Stimulated activated CD4-positive, alpha-beta T cell treated with anti-CD3 and anti-CD28 coated beads, TNF-alpha, amount 100 ng/mL, for 48 hours (primary cell): ENCODE results near the gene BCAS3.

Experiments used
- DNase-seq, 3 donors: peaks; one replicate each; pipeline ENCODE4 v3.0.0-alpha.2; 2020; ENCODE audit warnings: low read depth in 3 of 3

The BCAS3 gene

DNA sequence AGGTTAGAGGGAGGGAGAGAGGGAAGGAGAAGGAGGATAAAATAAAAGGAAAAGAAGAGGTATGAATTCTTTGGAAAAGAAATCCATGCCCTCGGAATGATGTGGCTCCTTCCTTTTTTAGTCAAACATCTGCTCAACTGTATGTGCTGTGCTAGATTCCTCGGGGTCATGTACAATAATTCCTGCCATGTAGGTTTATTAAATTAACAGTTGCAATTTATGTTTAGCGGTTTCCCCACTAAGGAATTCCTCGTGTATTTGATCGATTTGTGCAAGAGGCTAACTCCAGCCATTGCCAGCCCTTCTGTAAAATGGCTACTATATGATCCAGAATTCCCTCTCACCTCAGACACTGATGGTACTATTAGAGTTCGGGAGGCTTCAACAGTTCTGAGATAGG lies 639.0 kb downstream of the BCAS3 start:
- no peak for DNase-seq

DNA sequence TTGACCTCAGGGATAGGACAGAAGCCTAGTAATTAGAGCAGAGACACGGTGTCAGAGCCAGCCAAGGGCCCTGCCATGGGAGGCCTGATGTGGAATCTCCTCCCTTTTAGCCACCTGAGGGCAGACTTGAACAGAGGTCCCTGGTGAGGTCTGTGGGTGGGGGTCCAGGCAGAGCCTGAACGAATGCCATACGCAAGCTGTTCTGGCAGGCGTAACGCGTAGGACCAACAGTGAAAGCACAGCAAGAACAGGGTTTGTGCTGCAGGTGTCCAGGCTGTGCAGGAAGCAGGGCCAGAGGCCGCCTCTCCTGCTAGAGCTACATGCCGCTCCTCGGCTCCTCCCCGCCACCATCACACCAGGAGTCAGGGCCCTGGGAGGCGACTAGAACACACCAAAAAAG lies 640.1 kb downstream of the BCAS3 start:
- no peak for DNase-seq

DNA sequence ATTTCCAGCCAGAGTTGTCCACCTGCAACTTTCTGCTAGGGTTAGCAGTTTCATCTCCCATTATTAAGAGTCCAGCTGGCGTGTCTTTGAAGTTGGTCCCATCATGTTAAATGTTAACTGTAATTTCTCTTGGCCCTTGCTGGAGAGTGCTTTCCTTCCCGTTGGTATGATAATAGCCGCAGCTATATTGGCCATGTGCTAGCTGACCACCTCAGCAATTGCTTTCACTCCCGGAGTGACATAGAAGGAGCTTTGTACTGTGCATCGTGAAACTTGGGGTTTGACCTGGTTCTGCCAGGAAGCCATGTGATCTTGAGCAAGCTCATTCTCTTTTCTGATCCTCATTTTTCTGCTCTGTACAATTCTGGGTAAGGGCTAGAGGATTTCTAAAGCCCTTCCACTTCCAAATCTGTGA lies 641.0 kb downstream of the BCAS3 start:
- no peak for DNase-seq

DNA sequence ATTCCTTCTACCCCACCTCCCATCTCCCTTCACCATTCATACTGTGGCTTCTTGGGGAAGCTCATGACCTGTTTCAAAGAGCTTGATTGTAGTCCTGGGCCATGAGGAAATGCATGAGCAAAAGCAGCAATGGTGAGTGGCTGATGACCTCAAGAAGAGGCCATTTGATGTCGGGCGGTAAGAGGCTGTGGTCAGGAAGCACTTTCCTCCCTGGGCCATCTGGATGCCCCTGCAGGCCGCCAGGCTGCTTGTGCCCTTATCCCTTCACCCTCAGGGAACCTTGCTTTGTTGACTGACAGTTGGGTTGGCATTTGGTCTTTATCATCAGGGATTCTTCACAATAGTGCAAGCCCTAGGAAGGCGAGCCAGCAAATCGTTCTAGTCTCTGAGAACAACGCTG lies 643.7 kb downstream of the BCAS3 start:
- no peak for DNase-seq

DNA sequence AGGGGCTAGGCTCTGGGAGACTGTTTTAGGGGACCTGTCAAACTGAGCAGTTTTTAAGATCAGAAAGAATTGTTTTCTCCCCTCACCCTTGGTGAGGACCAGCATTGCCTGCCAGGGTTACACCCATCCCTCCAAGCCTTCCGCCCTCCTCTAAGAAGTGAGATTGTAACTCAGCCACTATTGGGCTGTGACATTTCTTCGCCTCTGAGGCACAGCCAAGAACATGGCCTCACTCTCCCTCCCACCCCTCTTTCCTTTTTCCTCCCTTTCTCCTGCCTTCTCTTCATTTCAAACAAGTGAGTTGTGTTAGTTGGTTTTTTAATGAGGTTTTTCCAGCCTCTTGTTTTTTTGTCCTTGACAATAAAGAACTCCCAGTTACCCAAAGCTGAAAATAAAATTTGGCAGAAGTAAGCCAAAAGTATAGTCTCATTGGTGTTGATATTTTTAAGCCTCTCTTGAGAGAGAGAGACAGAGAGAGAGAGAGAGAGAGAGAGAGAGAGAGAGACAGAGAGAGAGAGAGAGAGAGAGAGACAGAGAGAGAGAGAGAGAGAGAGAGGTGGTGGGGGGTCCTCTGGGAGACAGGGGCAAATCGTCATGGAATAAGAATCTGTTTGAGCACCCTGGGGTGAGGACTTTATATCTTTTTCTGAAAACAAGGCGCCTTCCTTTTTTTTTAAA lies 644.8 kb downstream of the BCAS3 start:
- DNase-seq: no peak

DNA sequence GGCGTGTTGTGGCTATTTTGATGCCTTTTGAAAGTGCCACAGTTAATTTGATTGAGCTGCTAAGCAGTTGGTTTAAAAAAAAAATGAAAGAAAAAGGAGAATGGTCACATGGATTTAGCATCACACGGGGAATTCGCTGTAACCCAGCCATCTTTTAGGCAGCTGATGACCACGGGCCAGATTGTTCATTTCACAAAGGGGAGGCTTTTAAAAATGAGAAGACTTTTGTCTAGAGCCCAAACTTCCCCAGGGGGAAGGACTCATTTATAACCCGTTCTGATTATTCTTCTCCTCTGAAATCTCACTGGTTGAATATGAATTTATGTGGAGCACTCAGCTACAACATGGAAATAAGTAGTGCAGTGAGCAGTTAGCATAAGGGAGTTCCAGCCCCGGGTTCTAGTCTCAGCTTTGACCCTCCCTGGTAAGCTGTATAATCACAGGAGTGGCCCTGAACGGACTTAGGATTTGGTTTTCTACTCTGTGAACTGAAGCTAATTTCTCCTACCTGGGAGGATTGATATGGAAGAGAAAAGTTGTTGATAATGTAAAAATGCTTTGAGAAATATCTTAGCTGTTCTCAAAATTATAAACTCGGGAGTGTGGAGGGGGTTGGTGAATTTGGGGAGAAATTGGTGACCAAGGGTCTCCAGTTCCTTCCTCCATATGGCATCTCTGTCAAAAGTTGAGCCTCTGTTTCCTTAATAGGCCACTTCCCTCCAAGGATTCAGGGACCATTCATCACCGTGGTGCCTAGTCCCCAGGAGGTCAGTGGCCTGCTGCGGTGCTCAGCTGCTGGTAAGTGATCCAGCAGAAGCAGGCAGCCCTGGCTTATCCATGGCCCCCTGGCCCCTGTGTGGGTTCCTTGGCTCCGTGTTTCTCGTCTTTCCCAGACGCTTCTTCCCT lies 645.6 kb downstream of the BCAS3 start:
- DNase-seq: no peak

DNA sequence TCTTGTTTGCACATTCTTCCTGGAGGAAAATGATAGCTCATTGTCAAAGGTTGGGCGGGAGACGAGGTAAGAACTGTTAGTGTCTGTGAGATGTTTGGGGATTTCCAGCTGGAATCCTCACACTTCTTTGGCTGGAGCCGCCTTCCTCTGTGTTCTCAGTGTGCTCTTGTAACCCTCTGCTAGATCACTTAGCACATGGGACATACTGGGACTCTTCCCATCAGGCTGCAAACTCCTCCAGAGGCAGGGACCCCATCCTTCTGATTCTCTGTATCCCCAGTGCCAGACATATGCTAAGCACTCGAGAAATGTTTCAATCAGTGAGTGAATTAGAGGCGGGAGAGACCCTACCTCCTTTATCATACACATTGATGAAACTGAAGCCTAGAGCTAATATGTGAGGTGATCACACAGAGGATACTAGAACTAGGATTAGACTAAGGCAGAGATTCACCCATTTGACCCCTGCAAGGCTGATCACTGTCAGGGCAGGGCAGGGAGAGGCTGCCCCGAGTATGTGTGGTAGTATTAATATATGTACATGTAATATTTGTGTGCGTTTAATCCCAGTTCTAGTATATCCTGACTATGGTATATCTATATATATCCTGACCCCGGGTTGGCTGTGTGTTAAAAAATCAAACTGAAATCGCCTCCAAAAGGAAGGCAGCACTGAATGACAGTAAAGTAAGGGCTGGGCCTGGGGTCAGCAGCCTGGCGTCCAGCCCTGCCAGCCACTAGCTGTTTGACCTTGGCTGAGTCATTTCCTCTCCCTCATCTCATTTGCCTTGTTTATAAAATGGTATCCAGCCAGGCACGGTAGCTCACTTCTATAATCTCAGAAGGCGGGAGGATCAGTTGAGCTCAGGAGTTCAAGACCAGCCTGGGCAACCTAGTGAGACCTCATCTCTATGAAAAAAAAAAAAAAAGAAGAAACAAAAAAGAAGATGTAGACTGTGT lies 646.5 kb downstream of the BCAS3 start:
- no peak for DNase-seq

DNA sequence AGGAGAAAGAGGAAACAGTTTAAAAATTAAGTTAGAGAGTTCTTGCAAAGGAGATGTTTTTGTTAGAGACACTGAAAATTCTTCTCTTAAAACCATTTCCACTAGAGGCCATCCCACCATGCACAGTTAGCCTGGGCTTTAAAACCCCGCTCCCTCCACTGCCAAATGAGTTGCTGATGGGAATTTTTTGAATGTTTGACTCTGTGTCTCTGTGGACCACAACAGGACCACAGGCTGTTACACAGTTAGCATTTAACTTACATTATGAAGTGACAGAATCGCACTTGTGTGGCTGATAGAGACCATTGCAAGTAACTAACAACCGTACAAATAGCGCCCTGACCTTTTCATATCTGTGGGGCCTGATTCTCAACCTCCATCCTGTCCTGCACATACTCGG lies 647.3 kb downstream of the BCAS3 start:
- DNase-seq: no peak

DNA sequence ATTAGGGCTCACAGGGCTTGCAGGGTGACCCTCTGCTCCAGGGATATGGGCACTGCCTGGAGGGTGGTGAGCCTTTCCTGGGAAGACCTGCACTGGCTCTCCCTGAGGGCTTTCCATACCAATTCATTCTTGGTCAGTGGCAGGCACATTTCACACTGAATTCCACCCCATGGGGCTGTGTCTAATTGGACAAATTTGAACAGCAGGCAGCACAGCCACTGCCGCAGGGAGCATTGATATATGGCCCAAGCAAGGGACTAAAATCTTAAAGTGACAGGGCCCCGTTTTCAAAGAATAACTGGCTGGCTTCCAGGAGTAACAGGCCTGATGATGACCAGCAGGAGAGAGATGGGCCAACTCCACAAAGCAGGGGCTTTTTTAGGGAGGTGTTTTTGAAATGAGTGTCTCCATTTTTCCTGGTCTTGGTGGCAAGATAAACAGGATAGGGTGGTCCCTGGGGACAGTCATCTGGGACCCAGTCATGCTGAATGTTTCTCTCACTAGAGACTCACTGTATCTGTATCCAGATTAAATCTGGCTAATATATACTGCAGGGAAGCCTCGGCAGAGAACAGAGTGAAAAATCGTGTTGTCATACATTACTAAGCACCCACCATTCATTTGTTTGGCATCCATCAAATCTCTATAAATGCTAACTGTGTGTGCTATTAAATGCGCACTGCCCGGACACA lies 647.9 kb downstream of the BCAS3 start:
- no peak for DNase-seq

DNA sequence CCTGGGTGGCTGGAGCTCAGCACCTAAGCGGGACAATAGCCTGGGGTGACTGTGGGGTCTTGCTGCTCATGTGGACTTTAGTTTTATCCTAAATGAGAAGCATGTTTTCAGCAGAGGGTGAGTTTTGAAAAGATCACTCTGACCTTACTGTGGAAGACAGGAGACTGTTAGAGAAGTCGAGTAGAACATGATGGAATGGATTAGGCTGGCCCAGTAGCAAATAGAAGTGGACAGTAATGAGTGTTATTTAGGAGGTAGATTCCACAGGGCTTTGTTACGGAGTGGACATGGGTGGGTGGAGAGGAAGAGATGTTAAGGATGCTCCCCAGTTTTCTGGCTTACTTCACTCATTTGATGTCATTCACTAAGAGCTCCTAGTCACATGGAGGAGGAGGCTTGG lies 648.7 kb downstream of the BCAS3 start:
- DNase-seq: no peak

DNA sequence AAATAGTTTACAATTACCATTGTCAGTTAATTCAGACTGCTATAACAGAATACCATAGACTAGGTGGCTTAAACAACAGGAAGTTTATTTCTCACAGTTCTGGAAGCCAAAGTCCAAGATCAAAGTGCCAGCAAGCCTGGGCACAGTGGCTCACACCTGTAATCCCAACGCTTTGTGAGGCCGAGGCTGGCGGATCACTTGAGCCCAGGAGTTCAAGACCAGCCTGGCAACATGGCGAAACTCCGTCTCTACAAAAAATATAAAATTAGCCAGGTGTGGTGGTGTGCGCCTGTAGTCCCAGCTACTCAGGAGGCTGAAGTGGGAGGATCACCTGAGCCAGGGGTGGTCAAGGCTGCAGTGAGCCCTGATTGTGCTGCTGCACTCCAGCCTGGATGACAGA lies 650.7 kb downstream of the BCAS3 start:
- no peak for DNase-seq

DNA sequence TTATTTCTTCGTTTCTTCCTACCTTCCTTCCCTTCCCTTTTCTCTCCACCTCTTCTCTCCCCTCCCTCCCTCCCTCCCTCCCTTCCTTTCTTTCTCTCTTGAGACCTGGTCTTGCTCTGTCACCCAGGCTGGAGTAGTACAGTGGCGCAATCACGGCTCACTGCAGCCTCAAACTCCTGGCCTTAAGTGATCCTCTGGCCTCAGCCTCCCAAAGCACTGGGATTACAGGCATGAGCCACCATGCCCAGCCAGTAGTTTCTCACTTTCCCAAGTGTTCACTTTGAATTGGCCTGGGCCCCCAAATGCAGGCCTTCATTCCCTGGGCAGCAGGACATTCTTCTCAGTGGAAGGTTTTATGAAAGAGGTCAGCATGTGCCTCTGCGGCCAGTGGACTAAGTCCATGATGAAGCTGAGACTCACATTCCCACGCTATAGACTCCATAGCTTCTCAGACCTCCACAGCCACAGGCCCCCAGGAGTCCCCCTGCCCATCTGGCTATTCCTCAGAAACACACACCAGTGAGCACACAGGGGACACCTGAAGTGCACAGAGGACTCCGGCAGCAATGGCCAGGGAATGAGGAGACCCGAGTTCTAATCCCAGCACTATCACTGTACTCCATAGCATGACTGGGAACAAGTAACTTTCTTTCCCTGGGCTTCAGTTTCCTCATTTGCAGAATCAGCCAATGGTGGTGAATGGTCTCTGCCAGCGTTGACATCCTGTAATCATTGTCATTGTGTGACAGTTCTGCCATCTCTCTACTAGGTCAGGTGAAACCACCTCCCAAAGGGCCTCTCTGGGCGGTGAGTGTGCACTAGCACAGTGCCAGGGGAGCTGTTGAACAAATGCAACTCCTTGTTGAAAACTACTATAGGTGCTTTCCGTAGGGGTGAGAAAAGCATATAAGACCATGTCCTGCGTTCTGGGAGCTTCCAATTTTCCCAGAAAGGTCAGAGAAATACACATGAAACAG lies 652.8 kb downstream of the BCAS3 start:
- no peak for DNase-seq

DNA sequence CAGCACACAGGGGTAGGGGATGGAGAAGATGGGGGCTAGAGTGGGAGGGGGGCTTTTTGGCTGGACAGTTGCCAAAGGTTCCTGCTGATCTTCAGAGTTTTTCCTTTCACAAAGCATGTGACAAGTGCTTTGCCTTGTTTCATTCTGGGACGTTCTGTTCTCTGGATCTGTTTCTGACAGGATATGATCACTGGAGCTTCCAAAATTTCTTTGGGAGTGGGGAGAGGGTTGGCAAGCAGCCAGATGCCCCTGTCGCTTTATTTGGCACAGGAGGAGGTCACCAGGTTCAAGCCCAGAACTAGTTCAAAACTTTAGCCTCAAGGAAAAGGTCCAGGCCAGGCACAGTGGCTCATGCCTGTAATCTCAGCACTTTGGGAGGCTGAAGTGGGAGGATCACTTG lies 653.5 kb downstream of the BCAS3 start:
- no peak for DNase-seq

DNA sequence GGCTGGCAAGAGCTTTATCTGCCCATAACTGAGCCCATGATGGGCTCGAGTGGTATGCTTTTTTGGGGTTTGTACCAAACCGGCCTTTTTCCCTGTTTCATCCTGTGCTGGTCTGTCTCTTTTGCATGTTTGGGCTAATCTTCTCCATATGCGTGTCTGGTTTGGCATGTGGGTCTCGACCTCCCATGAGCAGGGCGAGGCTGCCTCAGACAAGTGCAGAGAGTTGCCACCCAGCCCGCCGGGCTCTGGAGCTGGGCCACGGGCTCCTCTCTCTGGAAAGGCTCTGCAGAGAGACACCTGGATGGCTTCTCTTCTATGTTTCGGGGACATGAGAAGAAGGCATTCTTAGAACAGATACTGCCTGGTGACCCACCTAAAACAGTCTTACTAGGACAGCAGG lies 654.2 kb downstream of the BCAS3 start:
- no peak for DNase-seq

DNA sequence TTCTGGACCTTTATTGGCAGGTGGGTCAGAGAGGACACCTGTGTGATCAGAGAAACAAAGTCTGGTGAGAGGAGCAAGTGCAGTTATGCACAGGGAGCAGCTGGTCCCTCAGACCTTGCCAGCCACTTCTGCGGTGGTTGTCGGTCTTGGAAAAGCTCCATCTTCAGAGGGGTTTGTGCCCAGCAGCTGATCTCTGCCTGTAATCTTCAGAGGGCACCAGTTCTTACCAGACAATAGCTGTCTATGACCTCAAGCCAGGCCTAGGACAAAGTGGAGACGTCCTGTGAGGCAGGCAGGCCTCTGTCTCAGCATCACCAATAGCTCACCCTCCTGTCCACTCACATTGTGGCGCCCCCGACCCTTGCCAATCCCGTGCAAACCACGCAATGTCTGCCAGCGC lies 655.5 kb downstream of the BCAS3 start:
- DNase-seq: no peak

DNA sequence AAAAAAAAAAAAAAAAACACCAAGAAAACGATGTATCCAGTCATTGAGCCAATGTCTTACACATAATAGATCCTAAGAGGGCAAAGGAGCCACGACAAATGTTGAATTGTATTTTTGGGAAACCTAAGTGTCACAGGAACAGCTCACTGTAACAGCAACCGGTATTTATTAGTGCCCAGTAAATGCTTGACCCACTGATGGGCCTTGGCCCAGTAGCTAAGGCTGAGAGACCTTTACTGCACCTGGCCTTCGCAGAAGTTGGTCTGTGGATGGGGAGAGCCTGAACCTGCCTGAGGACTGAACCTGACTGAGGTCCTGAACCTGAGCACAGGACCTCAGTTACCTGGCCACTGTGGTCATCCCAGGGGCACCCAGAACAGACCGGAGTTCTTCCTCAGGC lies 657.0 kb downstream of the BCAS3 start:
- DNase-seq: no peak

DNA sequence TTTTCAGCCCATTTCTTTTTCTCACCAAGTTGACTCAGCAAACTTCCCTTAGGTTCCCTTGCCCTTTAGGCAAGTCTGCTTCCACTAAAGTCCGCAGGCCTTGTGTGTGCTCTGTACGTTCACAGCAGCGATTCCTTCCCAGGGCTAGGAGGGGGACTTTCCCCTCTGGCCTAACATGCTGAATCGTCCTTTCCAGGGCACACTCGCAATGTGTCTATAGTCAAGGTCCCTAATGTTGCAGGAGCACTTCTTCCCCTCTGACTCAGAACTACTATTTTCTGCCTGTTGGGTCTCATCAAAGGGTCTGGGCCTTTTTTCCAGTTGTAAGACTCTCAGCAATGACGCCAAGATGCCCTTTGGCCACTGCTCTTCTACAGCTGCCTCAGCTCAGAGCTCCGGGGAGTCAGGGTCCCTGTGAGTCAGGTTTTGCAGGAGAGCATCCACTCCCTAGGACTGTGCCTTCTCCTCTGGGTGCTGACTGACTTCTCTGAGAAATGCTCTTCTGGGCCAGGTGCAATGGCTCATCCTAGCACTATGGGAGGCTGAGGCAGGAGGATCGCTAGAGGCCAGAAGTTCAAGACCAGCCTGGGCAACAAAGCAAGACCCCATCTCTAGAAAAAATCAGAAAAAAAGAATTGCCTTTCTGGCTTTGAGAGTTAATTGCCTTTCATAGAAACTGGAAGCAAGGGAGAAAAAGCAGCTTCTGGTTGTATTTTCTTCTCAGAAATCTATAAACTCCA lies 657.6 kb downstream of the BCAS3 start:
- no peak for DNase-seq

DNA sequence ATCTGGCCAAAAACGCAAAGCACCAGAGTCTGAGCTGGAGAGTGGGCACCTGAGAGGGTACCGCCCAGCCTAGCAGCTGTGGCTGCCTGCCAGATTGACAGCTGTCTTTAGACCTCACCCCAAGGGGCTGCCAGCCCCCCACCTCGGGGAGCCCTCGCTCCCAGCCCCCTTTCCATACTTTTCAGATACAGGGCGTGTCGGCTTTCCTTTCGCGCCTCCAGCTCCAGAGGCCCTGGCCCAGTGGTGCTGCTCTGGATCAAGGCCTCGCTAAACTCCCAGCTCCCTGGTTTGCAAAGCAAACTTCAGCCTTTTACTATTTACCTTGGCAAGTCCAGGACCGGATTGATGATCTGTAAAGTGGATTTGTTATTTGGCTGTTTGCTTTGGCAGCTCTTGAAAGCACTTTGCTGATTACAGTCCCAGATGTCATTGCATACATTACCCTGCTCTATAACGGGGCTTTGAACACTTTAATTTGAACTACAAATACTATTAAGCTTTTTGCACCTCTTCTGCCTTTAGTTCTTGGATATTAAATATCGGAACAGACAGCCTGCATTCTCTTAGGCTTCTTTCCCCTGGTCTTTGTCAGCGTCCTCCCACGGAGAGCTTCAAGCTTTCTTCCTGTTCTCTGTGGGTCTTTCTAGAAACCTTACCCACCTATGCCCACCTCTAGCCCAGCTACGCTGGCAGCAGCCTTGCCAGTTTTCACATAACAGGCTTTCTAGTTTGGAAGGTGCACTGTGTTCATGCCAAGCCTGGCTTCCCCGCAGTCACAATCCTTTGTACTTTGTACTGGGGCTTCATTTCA lies 658.4 kb downstream of the BCAS3 start:
- DNase-seq: no peak

DNA sequence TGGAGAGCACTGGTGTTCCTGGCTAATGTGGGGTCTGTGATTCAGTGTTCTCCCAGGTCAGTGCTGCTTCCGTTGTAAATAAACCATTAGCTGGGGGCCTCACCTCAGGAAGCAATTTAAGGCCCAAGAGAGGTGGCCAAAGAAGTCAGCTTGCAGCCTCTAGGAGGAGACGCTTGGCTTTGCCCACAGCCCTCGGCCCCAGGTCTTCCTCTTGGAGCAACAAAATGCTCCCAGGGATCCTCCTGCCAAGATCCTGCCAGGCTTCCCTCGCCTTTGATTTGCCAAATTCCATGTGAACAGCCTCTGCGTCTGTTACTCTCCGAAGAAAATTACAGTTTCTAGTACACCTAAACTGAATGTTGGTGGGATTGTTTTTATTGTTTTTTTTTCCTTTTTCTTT lies 659.6 kb downstream of the BCAS3 start:
- DNase-seq: no peak
